Sciatic nerve (tissue), 2 donors: ENCODE data around the gene SORCS1. TPM values are rescaled to one million over a fixed set of nuclear protein-coding genes. Genes with fewer than 3 reads are reported as not detected.

Experiments
- ATAC-seq: fragments of 200-7000 bp; cut with Tn5 transposase; one replicate; pipeline ENCODE4 v1.9.1; 2020; ENCODE audit warnings: mild to moderate bottlenecking, moderate library complexity
- DNase-seq: peaks from one replicate; pipeline ENCODE4 v3.0.0-alpha.2; 2020; ENCODE audit warnings: low spot score
- intact Hi-C: fragments of 100-400 bp; cut with DNase I; formaldehyde crosslinking; loops from one replicate; pipeline ENCODE4 v1.14.2; 2022
- total RNA-seq: library from RNA; stranded (reverse); fragmentation: NEBNext Ultra II Directional; extraction: Animal tissue kit (Norgen Biotek cat#: 25700); gene quantifications from one replicate; pipeline ENCODE4 v1.2.1, GENCODE V29; 2021
- donor health status: DM: no; HTN: no; CAD: no.
- donor health status: DM: no; HTN: no; CAD: no.

Gene SORCS1
- total RNA-seq, 1 donor from 2014 or later, result 80.5 TPM

DNA sequence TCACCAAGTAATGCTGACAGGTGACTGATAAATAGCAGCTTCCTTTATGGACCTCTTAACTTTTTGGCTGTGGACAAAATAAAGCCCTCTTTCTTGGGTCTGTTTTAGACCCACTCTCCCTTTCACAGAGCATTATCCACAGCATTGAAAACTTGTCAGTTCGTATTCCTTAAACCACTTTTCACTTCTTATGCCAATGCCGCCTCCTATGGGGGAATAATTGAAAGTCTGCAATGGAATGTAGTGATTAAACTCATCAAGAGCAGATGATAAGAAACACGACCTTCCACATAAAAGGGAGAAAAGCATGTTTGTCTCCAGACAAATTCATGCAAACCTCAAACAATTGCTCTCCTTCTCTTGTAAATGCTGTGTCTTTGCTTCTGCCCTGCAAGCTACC is 153.4 kb downstream of the SORCS1 start:
- ATAC-seq (no peak), DNase-seq (no peak)
- intact Hi-C loops, result no loop called here

DNA sequence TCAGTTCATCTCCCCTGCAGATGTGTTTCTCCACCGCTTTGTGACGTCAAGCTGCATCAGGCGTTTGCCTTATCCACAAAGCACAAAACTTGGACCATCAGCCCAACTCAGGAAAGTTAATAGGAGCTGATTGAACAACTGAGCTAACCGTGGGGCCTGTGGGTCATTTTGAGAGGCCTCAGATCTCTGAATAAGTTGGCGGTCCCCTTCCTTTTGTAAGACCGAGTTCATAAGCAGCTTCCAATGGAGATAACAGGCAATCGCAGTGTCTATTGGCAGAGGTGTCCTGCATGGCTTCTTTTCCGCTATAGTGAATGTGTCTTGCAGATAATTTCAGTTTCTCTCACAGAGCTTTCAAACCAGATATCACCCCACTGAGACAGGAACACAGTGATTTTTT is 154.0 kb downstream of the SORCS1 start:
- no peak for DNase-seq
- ATAC-seq, result no peak
- intact Hi-C loops, result no loop called here

DNA sequence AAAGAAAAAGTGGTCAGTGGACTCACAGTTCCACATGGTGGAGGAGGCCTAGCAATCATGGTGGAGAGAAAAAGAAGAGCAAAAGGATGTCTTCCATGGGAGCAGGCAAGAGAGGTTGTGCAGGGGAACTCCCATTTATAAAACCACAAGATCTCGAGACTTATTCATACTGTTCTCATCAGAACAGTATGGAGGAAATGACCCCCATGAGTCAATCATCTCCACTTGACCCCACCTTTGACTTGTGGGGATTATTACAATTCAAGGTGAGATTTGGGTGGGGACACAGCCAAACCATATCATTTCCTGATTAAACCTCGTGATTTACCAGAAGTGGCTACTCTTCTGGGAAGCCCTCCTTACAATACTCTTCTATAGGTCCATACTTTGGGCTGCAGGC is 160.1 kb downstream of the SORCS1 start:
- no peak for ATAC-seq
- intact Hi-C loops, result no loop called here

DNA sequence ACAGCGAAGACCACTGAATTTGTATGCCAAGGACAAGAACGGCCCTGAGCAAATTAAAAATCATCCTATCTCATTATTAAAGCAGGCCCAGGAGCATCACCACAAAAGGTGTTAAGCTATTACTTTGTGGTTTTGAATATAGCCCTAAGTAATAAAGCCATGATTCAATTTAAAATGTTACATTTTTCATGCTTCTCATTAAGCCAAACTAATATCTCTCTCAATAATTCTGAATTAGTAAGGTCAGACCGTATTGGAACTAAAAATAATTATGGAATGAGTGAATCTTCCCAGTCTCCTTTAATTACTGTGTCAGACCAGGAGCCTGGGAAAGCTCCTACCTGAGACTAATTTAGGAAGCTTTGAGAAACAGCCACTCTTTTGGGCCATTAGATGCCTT is 162.4 kb downstream of the SORCS1 start:
- DNase-seq, result no peak
- intact Hi-C loops, result no loop called here
- ATAC-seq, result no peak

More for the DNA sequence above, 160.1 kb downstream of the SORCS1 start:
- no peak for DNase-seq

GRCh38 chr10:106999118-106999707 is 165.3 kb downstream of the SORCS1 start:
- ATAC-seq, result no peak
- no peak for DNase-seq

DNA sequence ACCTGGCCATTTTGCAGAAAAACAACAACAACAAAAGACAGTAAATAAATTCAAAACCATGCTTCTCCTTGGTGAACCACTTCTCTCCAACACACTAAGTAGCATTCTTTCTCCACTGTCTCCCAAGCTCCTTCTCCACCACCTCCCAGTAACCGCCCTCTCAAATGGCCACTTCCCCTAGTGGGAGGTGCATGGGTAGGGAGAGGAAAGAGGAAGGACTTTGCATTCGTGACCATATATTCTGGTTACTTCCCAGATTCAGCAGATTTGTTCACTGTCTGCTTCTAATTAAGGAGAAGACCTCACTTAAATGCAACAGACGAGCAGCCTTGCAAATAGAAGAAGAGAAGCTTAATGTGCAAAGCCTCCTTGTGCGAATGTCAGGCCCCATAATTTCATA is 166.8 kb downstream of the SORCS1 start:
- ATAC-seq (peak; percentile 75), DNase-seq (no peak)
- intact Hi-C loops, result no loop called here

More at GRCh38 chr10:106999118-106999707, 165.3 kb downstream of the SORCS1 start:
- intact Hi-C loops, result no loop called here

DNA sequence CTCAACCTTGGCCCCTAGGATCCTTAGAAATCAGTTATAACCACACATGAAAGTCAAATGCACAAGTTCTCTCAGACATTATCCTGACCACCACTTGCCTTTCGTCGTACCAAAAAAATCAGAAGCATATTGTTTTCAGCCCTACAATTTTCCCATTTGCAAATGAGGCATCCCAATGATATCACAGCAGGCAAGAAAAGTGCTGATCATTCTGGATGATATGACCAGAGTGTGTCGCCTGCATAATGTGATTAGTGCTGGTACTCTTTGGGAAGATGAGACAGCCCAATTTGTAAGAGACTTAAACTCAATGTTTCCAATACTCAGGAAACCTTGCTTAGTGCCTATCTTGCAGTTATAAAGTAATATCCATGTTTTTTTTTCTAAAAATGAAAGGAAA is 168.0 kb downstream of the SORCS1 start:
- intact Hi-C loops, result no loop called here
- ATAC-seq (no peak), DNase-seq (no peak)

GRCh38 chr10:106992055-106992454 is 172.5 kb downstream of the SORCS1 start:
- intact Hi-C loops, result no loop called here
- DNase-seq, result no peak
- ATAC-seq, result peak; percentile 48

DNA sequence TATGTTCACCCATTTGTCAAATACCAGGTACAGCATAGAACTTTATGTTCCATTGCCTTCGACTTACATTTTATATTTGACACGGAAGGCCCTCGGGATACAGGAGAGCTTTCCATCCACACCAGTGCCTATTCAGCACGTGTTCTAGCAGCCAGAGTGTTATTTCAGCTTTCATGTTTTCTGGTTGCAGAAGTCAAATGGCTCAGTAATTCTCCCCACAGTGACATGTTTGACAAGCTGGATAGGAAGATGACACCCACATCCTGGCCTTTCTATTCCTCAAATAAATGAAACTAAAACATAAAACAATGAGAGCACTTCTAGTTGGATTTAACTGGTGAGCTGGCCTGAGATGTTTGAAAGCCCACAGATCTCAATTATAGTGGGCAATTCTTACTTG is 173.4 kb downstream of the SORCS1 start:
- intact Hi-C loops, result no loop called here
- ATAC-seq (no peak), DNase-seq (no peak)

DNA sequence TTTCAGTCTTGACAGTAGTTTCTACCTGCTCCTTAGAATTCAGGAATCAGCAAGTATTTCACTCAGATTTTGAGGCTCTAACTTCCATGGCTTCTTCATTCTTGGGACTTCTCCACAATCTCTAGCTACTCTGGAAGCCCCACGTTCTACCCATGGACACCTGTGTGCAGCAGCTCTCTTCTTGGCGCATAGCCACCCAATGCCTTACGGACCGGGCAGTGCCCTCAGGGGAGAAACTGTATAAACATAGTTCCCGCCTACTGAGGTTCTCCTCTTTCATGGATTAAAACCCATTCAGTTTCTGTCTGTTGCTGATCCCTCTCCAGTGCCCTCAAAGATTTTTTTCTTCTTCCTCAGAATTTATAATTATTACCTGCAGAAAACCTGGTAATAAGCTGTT is 177.1 kb downstream of the SORCS1 start:
- intact Hi-C loops, result no loop called here
- ATAC-seq, result no peak

DNA sequence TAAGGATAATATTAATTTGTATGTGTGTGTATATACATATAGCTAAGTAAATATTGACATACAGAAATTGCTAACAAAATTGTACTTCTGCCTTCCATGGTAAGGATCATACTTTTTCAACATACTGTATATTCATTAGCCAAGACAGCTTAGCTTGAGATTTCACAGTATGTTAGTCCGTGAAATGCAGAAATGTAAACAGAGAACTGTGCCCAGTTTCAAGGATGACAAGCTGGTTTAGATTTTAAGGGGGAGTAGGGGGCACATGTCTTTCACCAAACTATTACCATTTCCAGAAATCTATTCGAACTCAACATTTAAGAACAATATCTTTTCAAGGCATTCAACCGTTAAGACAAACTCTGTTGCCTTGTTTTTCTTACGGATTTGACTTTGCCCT is 182.2 kb downstream of the SORCS1 start:
- ATAC-seq (no peak), DNase-seq (no peak)
- intact Hi-C loops, result no loop called here

More for the DNA sequence above, 177.1 kb downstream of the SORCS1 start:
- no peak for DNase-seq

DNA sequence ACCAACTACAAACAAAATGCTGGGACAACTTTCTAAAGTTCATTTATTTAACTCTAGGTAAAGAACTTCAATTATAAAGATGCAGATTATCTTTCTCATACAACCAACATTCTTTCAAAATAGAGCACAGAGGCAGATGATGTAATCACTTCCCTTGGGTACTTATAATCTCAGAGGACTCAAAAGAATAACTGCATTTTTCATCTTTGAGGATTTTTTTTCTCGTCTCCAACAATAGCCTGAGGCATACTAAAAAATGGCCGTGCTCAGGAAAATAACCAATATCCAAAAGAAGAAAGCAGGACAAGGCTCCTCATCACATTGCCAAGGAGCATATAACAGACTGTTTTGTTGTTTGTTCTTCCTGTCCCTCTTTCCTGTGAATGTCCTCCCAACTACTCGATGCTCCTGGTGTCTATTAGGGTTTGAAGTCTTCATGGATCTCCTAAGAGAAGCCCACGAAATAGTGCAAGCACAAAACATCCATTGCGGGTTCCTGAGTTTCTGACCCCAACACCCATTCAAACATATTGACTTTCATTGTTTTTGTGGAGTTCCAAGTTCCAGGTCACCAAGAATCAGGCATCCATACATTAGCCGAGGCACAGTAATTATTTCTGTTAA is 182.9 kb downstream of the SORCS1 start:
- DNase-seq (no peak), ATAC-seq (no peak)
- intact Hi-C loops, result no loop called here

DNA sequence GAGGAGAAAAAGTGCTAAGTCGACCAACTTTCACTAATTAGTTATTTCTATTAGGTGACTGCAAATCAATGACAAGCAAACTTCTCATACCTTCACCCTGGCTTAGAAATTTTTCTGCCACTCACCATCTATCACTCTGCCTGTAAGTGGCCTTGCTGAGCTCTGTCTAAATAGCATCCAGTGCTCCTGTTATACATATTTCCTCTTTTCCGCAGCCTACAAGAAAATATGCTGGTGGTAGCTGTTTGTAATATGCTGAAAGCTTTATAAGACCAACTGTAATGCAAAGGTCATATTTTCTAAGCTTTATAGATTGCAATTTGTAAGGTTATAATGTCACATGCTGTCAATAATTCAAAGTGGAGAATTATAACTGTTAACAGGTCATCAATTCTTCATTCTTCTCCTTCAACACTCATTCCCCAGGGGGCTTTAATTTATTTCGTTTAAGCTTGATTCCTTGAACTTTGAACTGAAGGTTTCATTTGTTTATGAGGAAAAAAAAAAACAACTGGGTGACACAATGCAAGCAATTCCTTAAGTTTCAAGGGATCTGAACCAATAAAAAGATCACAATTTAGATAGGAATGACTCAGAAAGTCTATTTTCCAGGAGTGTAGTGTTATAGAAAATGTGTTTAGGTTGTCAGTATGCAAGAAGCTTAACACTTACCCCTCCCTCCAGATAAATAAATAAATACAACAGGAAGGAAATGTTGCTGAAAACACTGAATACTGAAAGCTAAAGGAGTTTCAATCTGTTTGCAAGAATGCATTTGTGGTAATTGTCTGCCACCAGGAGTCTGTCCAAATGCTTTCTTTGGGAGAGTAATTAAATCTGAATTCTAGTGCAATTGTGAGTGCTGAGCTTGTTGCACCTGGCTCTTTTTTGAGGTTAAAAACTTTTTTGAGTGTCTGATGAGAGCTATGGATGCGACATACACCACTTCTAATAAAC is 183.7 kb downstream of the SORCS1 start:
- intact Hi-C loops, result no loop called here
- DNase-seq (no peak), ATAC-seq (no peak)

DNA sequence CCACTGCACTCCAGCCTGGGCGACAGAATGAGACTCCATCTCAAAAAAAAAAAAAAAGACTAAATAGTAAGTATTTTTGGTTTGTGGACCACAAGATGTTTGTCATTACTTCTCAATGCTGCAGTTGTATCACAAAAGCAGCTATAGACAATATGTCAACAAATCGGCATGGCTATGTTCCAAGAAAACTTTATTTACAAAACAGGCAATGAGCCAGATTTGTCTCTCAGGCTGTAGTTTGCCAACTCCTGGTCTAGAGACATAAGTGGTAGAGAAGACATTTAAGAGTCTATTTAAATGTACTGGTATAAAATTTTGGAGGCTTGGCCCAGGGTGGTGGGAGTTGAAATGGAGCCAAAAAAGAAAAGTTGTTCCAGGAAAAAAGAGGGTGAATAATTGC is 185.8 kb downstream of the SORCS1 start:
- intact Hi-C loops, result no loop called here
- ATAC-seq, result no peak
- DNase-seq, result no peak

GRCh38 chr10:106973716-106974115 is 190.8 kb downstream of the SORCS1 start:
- DNase-seq, result no peak
- intact Hi-C loops, result no loop called here
- no peak for ATAC-seq

DNA sequence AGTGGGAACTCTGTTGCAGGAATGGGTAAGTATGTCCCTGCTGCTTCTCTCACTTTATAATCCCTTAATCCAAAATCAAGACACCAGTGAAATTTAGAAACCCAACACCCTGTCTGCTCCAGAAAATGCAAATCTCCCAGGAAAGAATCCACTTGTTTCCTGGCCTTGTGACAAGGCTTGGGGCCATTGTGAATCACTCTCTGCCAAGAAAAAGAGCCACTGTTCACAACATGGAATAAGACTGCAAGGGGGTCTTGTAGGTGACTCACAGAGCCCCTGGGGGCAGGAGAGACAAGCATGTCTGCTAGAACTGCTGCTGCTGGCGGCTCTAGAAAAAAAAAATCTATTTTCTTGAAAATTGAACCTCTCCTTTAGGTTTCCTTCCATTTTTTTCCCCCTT is 191.2 kb downstream of the SORCS1 start:
- ATAC-seq, result no peak
- intact Hi-C loops, result no loop called here
- no peak for DNase-seq

DNA sequence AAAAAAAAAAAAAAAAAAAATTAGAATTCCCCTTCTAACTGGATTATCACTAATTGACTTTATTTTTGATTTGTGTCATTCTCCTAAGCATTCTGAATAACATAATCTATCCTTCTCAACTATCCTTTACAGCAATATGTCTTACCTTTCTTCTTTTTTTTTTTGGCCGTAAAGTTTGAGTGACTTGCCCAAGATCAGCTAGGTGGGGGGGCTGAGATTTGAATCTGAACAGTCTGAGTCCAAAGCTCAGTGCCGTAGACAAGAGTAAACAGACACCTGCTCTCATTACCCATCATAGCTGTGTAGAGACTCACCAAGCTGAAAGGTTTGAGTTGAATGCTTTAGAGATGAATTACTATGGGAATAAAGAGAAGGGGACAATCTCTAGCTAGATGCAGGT is 192.1 kb downstream of the SORCS1 start:
- intact Hi-C loops, result no loop called here

DNA sequence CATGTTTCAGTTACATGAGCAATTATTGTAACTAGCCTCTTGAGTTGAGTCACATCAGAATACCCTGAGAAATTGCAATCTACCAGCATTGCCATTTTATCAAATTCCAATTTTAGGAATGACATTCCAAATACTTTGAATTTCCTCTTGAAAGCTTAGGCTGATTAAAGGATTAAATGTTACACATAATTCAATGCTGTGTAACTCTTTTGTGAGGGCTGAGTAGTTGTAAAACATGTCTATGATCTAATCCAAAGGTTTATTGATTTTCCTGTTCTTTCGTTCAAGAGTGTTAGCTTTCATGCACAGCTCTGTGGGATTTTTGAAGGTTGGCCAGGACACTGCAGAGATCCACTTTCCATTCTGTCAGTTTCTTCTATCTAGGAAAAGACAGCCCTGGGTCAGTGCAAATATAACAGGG is 193.1 kb downstream of the SORCS1 start:
- intact Hi-C loops, result no loop called here
- DNase-seq, result no peak
- ATAC-seq, result no peak

More for the DNA sequence above, 192.1 kb downstream of the SORCS1 start:
- DNase-seq, result no peak
- ATAC-seq, result no peak

- intact Hi-C loops, result no loop called here
- ATAC-seq (no peak), DNase-seq (no peak)
Measured at GRCh38 chr10:106967452-106967851, 197.1 kb downstream of the SORCS1 start.

GRCh38 chr10:106960812-106961211 is 203.7 kb downstream of the SORCS1 start:
- peak; percentile 36 for ATAC-seq
- DNase-seq, result no peak
- intact Hi-C loops, result no loop called here
